Progenitor cell of endocrine pancreas (in vitro differentiated cells): ENCODE data around the gene PATL2. TPM values are rescaled to one million over a fixed set of nuclear protein-coding genes. Genes with fewer than 3 reads are reported as not detected.
"Not testable (repeated sequence)": the region's sequence is repeated elsewhere in the genome, so short reads cannot be mapped to it uniquely, and the experiment has no call there.

ENCODE experiments used
- DNase-seq: peaks from one replicate; pipeline ENCODE4 v3.0.0; 2021; ENCODE audit warnings: low spot score; ENCODE audit not compliant: unreplicated experiment
- H3K27ac Mint-ChIP-seq: 2 replicates; pipeline ENCODE4 v1.8.0; 2021; ENCODE audit warnings: mild to moderate bottlenecking, moderate library complexity, mixed read lengths
- H3K27me3 Mint-ChIP-seq: 2 replicates; pipeline ENCODE4 v1.8.0; 2021; ENCODE audit warnings: mixed read lengths
- H3K36me3 Mint-ChIP-seq: 2 replicates; pipeline ENCODE4 v1.8.0; 2022; ENCODE audit warnings: mixed read lengths; ENCODE audit not compliant: insufficient read depth
- H3K4me1 Mint-ChIP-seq: 2 replicates; pipeline ENCODE4 v1.8.0; 2021; ENCODE audit warnings: low read depth, mixed read lengths
- H3K4me3 Mint-ChIP-seq: 2 replicates; pipeline ENCODE4 v1.8.0; 2021; ENCODE audit warnings: low read depth, mild to moderate bottlenecking, moderate library complexity, mixed read lengths
- H3K9me3 Mint-ChIP-seq: 2 replicates; pipeline ENCODE4 v1.8.0; 2021; ENCODE audit warnings: low read depth, mixed read lengths
- CTCF ChIP-seq: fragments of 200-600 bp; sonication (generic); IDR thresholded peaks from one replicate; pipeline ENCODE4 v1.5.0; 2021; ENCODE audit warnings: antibody characterized with exemption, mild to moderate bottlenecking; ENCODE audit not compliant: unreplicated experiment
- total RNA-seq: library from RNA; stranded (reverse); gene quantifications from 2 replicates; pipeline ENCODE4 v1.2.1, GENCODE V29; 2021

The PATL2 gene
- total RNA-seq, 1 donor from 2014 or later = not detected

- no peaks in the 10 kb centered on the region for H3K4me1 Mint-ChIP-seq
- DNase-seq = no peak
- no peak for TF ChIP-seq CTCF
- no peak overlapping the region for H3K4me3 Mint-ChIP-seq
- no peak overlapping the region for H3K27ac Mint-ChIP-seq
- H3K27me3 Mint-ChIP-seq = no peaks in the 10 kb centered on the region
- peaks cover 7% of the 10 kb centered on the region for H3K9me3 Mint-ChIP-seq
- H3K36me3 Mint-ChIP-seq = no peaks in the 10 kb centered on the region
Measured at GRCh38 chr15:44697014-44697413, 14.1 kb downstream of the PATL2 start.

GRCh38 chr15:44695294-44695693 is 15.8 kb downstream of the PATL2 start:
- Mint-ChIP-seq H3K4me3 (no peak overlapping the region), H3K27me3 (no peaks in the 10 kb centered on the region), H3K27ac (no peak overlapping the region), H3K4me1 (no peaks in the 10 kb centered on the region), H3K9me3 (no peaks in the 10 kb centered on the region), H3K36me3 (no peaks in the 10 kb centered on the region)
- no peak for DNase-seq
- no peak for TF ChIP-seq CTCF

DNA sequence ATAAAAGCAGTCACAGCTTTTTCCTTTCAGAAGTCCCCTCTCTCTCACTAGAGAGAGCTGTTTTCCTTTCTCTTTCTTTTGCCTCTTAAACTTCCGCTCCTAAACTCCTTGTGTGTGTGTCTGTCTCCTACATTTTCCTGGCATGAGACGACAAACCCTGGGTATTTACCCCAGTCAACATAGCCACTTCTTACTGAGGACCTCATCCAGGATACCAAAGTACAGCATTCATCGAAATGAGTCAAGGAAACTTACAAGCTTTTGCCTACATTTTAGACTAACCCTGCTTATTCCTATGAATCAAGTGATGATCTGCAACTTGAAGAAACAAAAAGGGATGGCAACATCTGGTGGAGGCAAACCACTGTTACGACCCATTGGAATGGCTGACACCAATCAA is 16.7 kb downstream of the PATL2 start:
- DNase-seq = no peak
- no peak overlapping the region for H3K27ac Mint-ChIP-seq
- H3K36me3 Mint-ChIP-seq = no peaks in the 10 kb centered on the region
- no peak for TF ChIP-seq CTCF
- no peaks in the 10 kb centered on the region for H3K27me3 Mint-ChIP-seq
- no peak overlapping the region for H3K4me3 Mint-ChIP-seq
- no peaks in the 10 kb centered on the region for H3K4me1 Mint-ChIP-seq
- no peaks in the 10 kb centered on the region for H3K9me3 Mint-ChIP-seq

DNA sequence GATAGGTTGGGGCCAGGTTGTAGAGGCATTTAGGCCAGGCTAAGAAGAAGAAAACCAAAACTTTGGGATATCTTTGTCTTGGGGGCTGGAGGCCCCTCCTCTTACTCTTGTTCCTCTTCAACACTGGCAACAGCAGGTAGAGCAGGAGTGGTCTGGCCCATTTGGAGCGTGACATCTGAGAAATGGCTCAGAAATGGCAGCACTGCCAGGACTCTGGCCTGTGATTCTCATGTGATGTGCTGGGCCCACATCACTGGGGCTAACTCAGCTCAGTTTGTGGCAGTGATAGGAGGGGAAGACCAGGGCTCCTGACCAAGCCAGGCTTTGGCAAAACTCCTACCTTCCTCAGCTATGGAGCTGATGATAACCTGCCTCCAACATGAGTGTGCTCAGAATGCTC is 18.5 kb downstream of the PATL2 start:
- no peak for DNase-seq
- H3K27me3 Mint-ChIP-seq = no peaks in the 10 kb centered on the region
- peaks cover 2% of the 10 kb centered on the region for H3K9me3 Mint-ChIP-seq
- H3K4me3 Mint-ChIP-seq = no peak overlapping the region
- no peak overlapping the region for H3K27ac Mint-ChIP-seq
- H3K4me1 Mint-ChIP-seq = no peaks in the 10 kb centered on the region
- peaks cover 2% of the 10 kb centered on the region for H3K36me3 Mint-ChIP-seq
- no peak for TF ChIP-seq CTCF

- not testable (repeated sequence) for H3K36me3 Mint-ChIP-seq, H3K4me1 Mint-ChIP-seq, H3K27me3 Mint-ChIP-seq, H3K4me3 Mint-ChIP-seq, H3K27ac Mint-ChIP-seq, DNase-seq
- peaks cover 19% of the 10 kb centered on the region for H3K9me3 Mint-ChIP-seq
Measured at GRCh38 chr15:44690245-44690644, 20.9 kb downstream of the PATL2 start.

GRCh38 chr15:44689318-44689717 is 21.8 kb downstream of the PATL2 start:
- H3K27me3 Mint-ChIP-seq, H3K27ac Mint-ChIP-seq: not testable (repeated sequence)
- H3K9me3 Mint-ChIP-seq = peaks cover 21% of the 10 kb centered on the region

DNA sequence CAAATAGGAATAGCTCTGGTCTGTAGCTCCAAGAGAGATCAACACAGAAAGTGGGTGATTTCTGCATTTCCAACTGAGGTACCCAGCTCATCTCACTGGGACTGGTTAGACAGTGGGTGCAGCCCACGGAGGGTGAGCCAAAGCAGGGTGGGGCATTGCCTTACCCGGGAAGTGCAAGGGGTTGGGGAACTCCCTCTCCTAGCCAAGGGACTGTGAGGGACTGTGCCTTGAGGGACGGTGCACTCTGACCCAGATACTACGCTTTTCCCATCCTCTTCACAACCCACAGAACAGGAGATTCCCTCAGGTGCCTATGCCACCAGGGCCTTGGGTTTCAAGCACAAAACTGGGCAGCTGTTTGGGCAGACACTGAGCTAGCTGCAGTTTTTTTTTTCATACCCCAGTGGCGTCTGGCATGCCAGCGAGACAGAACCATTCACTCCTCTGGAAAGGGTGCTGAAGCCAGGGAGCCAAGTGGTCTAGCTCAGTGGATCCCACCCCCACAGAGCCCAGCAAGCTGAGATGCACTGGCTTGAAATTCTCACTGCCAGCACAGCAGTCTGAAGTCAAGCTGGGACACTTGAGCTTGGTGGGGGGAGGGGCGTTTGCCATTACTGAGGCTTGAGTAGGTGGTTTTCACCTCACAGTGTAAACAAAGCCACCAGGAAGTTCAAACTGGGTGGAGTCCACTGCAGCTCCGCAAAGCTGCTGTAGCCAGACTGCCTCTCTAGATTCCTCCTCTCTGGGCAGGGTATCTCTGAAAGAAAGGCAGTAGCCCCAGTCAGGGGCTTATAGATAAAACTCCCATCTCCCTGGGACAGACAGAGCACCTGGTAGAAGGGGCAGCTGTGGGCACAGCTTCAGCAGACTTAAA is 28.1 kb downstream of the PATL2 start:
- Mint-ChIP-seq H3K9me3 (peaks cover 25% of the 10 kb centered on the region), H3K4me1 (peaks cover 13% of the 10 kb centered on the region), H3K4me3 (peak overlapping the region; percentile 4)
- peak; percentile 15 for DNase-seq
- H3K27me3 Mint-ChIP-seq, H3K27ac Mint-ChIP-seq, H3K36me3 Mint-ChIP-seq: not testable (repeated sequence)

More at GRCh38 chr15:44689318-44689717, 21.8 kb downstream of the PATL2 start:
- H3K36me3 Mint-ChIP-seq, H3K4me1 Mint-ChIP-seq, H3K4me3 Mint-ChIP-seq, DNase-seq: not testable (repeated sequence)
